A673 (cell line): ENCODE measurements around the gene TPD52L1. TPM values are rescaled to one million over a fixed set of nuclear protein-coding genes. Genes with fewer than 3 reads are reported as not detected.

ENCODE experiments used
- BruUV-seq: library from RNA; stranded (reverse); fragments of 400-500 nt; replicated peaks from 2 replicates; lab custom pipeline; 2021; lab: Mats Ljungman, UMichigan
- CTCF ChIA-PET: fragments of 300-600 bp; sonication (Branson Sonifier 250); formaldehyde crosslinking; loops from one replicate; lab custom pipeline; 2022; ENCODE audit warnings: antibody characterized with exemption; lab: Charles Lee
- POLR2A ChIA-PET: fragments of 300-600 bp; sonication (Branson Sonifier 250); formaldehyde crosslinking; loops from one replicate; lab custom pipeline; 2022; ENCODE audit warnings: antibody characterized with exemption; ENCODE audit not compliant: low non-redundant PET; lab: Charles Lee
- DNase-seq: peaks from one replicate; pipeline ENCODE4 v3.0.0-alpha.2; 2015; ENCODE audit warnings: low spot score
- H3K27ac ChIP-seq: fragments of 200-600 bp; sonication (generic); 2 replicates; pipeline ENCODE4 v1.5.1; 2016; ENCODE audit warnings: mixed run types, low read depth, mild to moderate bottlenecking, mixed read lengths, antibody characterized with exemption, low read length; ENCODE audit not compliant: poor library complexity, severe bottlenecking
- H3K27me3 ChIP-seq: fragments of 200-600 bp; sonication (generic); replicated peaks from 2 replicates; pipeline ENCODE4 v1.6.1; 2017; ENCODE audit warnings: mixed run types, low read depth, mild to moderate bottlenecking, mixed read lengths, antibody characterized with exemption, low read length; ENCODE audit not compliant: insufficient read depth, poor library complexity
- H3K36me3 ChIP-seq: fragments of 200-600 bp; sonication (generic); 2 replicates; pipeline ENCODE4 v1.6.1; 2016; ENCODE audit warnings: mixed run types, mild to moderate bottlenecking, mixed read lengths, antibody characterized with exemption, low read length; ENCODE audit not compliant: insufficient read depth, poor library complexity, severe bottlenecking
- H3K4me1 ChIP-seq: fragments of 200-600 bp; sonication (generic); 2 replicates; pipeline ENCODE4 v1.6.1; 2017; ENCODE audit warnings: mixed run types, mild to moderate bottlenecking, mixed read lengths, antibody characterized with exemption, low read length; ENCODE audit not compliant: insufficient read depth, poor library complexity, severe bottlenecking
- H3K4me3 ChIP-seq: fragments of 200-600 bp; sonication (generic); 2 replicates; pipeline ENCODE4 v1.5.1; 2016; ENCODE audit warnings: low read depth, mixed run types, mild to moderate bottlenecking, mixed read lengths, low read length; ENCODE audit not compliant: poor library complexity, severe bottlenecking
- H3K9me3 ChIP-seq: fragments of 200-600 bp; sonication (generic); 2 replicates; pipeline ENCODE4 v1.6.1; 2016; ENCODE audit warnings: mixed run types, low read depth, mild to moderate bottlenecking, mixed read lengths, antibody characterized with exemption, low read length; ENCODE audit not compliant: poor library complexity, severe bottlenecking
- EZH2 ChIP-seq: fragments of 200-600 bp; sonication (generic); IDR thresholded peaks from 2 replicates; pipeline ENCODE4 v1.6.1; 2017; ENCODE audit warnings: borderline replicate concordance, low read depth, mild to moderate bottlenecking, mixed read lengths, antibody characterized with exemption, low read length; ENCODE audit not compliant: poor library complexity, severe bottlenecking
- intact Hi-C: fragments of 100-400 bp; cut with micrococcal nuclease; formaldehyde crosslinking; loops from one replicate; pipeline ENCODE4 v1.10.0; 2022; ENCODE audit not compliant: unreplicated experiment
- total RNA-seq: library from RNA; stranded (reverse); gene quantifications from 2 replicates; pipeline ENCODE4 v1.2.3, GENCODE V29; 2021
- TF ChIP-seq, protein P1 (sequence below): fragments of 300-800, 200-600 bp; sonication (generic); conservative IDR thresholded peaks from 2 replicates; pipeline ENCODE4 v1.5.1; 2017; ENCODE audit warnings: low read depth, mild to moderate bottlenecking, antibody characterized with exemption, low read length, moderate library complexity, mixed read lengths

TPD52L1 gene
- total RNA-seq, 1 experiment from 2014 or later = 2.0 TPM

DNA sequence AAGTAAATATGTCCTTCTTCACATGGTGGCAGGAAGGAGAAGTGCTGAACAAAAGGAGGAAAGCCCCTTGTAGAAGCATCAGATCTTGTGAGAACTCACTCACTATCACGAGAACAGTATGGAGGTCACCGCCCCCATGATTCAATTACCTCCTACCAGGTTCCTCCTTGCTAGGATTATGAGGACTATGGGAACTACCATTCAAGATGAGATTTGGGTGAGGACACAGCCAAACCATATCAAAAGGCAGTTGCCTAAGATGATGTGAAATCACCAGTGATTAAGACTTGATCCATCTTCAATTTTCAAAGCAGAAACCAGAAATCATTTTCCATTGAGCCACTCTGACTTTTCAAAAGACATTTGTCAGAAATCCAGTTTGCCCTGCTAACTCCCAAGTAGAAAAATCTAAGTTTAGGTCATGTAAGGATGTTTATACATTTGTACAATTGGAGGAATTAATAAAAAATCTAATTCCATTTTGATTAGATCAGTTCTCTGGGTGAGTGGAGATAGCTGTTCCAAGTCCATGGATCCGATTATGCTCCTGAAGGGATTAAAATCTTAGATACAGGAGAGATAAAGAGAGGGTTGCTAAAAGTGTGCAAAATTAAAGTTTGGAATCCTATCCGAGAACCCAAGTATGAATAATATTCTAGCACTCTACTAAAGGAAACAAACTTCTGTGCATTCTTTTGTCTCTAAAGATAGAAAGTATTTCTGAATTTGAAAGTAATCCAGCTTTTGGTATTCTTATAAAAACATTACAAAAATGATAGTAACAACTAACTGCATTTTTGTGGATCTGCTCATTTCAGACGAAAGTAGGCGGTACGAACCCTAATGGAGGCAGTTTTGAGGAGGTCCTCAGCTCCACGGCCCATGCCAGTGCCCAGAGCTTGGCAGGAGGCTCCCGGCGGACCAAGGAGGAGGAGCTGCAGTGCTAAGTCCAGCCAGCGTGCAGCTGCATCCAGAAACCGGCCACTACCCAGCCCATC, 108.7 kb downstream of the TPD52L1 start:
- TF ChIP-seq, protein P1, sequence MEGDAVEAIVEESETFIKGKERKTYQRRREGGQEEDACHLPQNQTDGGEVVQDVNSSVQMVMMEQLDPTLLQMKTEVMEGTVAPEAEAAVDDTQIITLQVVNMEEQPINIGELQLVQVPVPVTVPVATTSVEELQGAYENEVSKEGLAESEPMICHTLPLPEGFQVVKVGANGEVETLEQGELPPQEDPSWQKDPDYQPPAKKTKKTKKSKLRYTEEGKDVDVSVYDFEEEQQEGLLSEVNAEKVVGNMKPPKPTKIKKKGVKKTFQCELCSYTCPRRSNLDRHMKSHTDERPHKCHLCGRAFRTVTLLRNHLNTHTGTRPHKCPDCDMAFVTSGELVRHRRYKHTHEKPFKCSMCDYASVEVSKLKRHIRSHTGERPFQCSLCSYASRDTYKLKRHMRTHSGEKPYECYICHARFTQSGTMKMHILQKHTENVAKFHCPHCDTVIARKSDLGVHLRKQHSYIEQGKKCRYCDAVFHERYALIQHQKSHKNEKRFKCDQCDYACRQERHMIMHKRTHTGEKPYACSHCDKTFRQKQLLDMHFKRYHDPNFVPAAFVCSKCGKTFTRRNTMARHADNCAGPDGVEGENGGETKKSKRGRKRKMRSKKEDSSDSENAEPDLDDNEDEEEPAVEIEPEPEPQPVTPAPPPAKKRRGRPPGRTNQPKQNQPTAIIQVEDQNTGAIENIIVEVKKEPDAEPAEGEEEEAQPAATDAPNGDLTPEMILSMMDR = no peak
- no peak for TF ChIP-seq EZH2
- no peak for DNase-seq
- no peaks in the 10 kb centered on the region for H3K36me3 ChIP-seq
- BruUV-seq = no TSS peak
- no peaks in the 10 kb centered on the region for H3K4me1 ChIP-seq
- POLR2A ChIA-PET = no interaction called here
- CTCF ChIA-PET = no interaction called here
- H3K27me3 ChIP-seq = no peaks in the 10 kb centered on the region
- no peaks in the 10 kb centered on the region for H3K9me3 ChIP-seq
- no peak overlapping the region for H3K4me3 ChIP-seq
- no peak overlapping the region for H3K27ac ChIP-seq
- intact Hi-C loops = no loop called here

DNA sequence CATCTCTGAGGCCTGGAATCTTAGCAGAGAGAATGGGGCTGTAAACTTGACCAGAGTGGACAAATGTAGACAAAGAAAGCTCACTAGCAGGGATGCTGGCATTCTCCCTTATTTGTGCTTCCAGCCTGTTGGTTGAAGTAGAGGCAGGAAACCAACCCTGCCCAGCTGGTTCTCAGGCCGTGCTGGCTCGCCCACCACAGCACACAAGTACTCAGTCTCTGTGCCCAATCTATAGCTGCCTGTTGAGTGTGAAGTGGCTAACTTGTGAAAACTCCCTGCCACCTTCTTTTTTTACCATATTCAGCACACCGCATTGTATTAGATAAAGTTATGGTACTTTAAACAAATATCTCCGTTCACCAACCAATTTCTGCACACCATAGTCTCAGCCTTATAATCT, 110.9 kb downstream of the TPD52L1 start:
- BruUV-seq = no TSS peak
- intact Hi-C loops = no loop called here
- H3K9me3 ChIP-seq = no peaks in the 10 kb centered on the region
- DNase-seq = no peak
- H3K27ac ChIP-seq = no peak overlapping the region
- H3K36me3 ChIP-seq = no peaks in the 10 kb centered on the region
- no peaks in the 10 kb centered on the region for H3K4me1 ChIP-seq
- no peak for TF ChIP-seq EZH2
- TF ChIP-seq, protein P1 = no peak
- ChIA-PET CTCF (no interaction called here), POLR2A (no interaction called here)
- H3K4me3 ChIP-seq = no peak overlapping the region
- H3K27me3 ChIP-seq = no peaks in the 10 kb centered on the region

DNA sequence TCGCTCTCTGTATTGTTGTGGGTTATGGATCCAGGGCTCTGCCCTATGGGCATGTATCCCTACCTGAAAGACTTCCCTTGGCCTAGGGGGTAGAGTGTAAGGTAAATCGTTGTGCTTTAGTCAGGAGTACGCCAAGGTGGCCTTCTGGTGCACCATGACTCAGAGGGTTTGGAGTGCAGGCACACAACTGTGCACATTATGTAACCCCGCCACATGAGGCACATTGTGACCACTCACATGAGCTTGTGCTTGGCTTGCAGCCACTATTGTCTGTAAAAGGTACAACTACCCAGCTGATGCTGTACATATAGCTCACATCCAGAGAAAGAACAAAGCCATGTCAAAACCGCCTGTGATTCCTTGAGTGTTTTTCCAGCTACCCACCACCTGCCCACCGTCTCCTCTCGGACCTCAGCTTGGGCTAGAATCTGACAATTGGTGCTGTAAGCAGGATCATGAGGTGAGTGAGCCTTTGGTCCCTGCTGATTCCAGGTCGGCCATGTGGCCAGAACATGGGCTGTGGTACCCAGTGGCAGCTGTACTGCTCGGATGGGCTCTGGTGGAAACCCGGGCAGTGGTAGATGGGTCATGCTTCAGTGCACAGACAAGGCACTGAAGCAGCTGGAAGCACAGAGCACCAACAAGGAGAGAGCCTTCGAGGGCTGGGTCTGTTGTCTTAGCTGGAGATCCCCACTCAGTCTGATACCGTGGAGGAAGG, 114.4 kb downstream of the TPD52L1 start:
- CTCF ChIA-PET = no interaction called here
- H3K27me3 ChIP-seq = no peaks in the 10 kb centered on the region
- no TSS peak for BruUV-seq

More for the DNA sequence above, 114.4 kb downstream of the TPD52L1 start:
- Histone ChIP-seq H3K9me3 (no peaks in the 10 kb centered on the region), H3K36me3 (no peaks in the 10 kb centered on the region), H3K4me3 (no peak overlapping the region), H3K4me1 (no peaks in the 10 kb centered on the region), H3K27ac (no peak overlapping the region)
- no peak for TF ChIP-seq EZH2
- TF ChIP-seq, protein P1 = no peak
- intact Hi-C loops = no loop called here
- POLR2A ChIA-PET = interaction anchor here (0.7 kb wide), 1 partner anchor 27 kb away, joined by 3 read pairs; no protein-coding TSS in a partner anchor
- DNase-seq = no peak
